ENCODE results near the gene ICOS.
"Not testable (repeated sequence)": the region's sequence is repeated elsewhere in the genome, so short reads cannot be mapped to it uniquely, and the experiment has no call there.

Gene ICOS

GRCh38 chr2:203973676-203974075 is 37.1 kb downstream of the ICOS start:
- no peak for DNase-seq (ENCODE audit: low read depth in 3 of 3)

GRCh38 chr2:203975912-203976311 is 39.3 kb downstream of the ICOS start:
- no peak for DNase-seq (ENCODE audit: low read depth in 3 of 3)

- DNase-seq (ENCODE audit: low read depth in 3 of 3) = no peak
These were observed 45.7 kb downstream of the ICOS start for GRCh38 chr2:203982276-203982675.

- no peak for DNase-seq (ENCODE audit: low read depth in 3 of 3)
These were observed 46.6 kb downstream of the ICOS start for GRCh38 chr2:203983064-203983715.

- not testable (repeated sequence) for DNase-seq (ENCODE audit: low read depth in 3 of 3)
These were observed 49.4 kb downstream of the ICOS start for GRCh38 chr2:203985978-203986377.

- DNase-seq (ENCODE audit: low read depth in 3 of 3) = no peak
These were observed 51.4 kb downstream of the ICOS start for GRCh38 chr2:203987959-203988358.

- DNase-seq (ENCODE audit: low read depth in 3 of 3) = no peak
These were observed 52.1 kb downstream of the ICOS start for GRCh38 chr2:203988500-203989260.

GRCh38 chr2:203989521-203989920 is 53.0 kb downstream of the ICOS start:
- no peak for DNase-seq (ENCODE audit: low read depth in 3 of 3)

- DNase-seq (ENCODE audit: low read depth in 3 of 3) = no peak
These were observed 55.9 kb downstream of the ICOS start for GRCh38 chr2:203992509-203992908.

GRCh38 chr2:203993011-203993410 is 56.4 kb downstream of the ICOS start:
- no peak for DNase-seq (ENCODE audit: low read depth in 3 of 3)

GRCh38 chr2:203993560-203993959 is 57.0 kb downstream of the ICOS start:
- DNase-seq (ENCODE audit: low read depth in 3 of 3) = no peak

GRCh38 chr2:203994735-203995134 is 58.2 kb downstream of the ICOS start:
- DNase-seq (ENCODE audit: low read depth in 3 of 3) = no peak

GRCh38 chr2:203996692-203997091 is 60.1 kb downstream of the ICOS start:
- no peak for DNase-seq (ENCODE audit: low read depth in 3 of 3)

- no peak for DNase-seq (ENCODE audit: low read depth in 3 of 3)
These were observed 60.9 kb downstream of the ICOS start for GRCh38 chr2:203997481-203997880.

- no peak for DNase-seq (ENCODE audit: low read depth in 3 of 3)
These were observed 61.6 kb downstream of the ICOS start for GRCh38 chr2:203997980-203998809.

GRCh38 chr2:203999835-204000234 is 63.3 kb downstream of the ICOS start:
- no peak for DNase-seq (ENCODE audit: low read depth in 3 of 3)

GRCh38 chr2:204000446-204000845 is 63.9 kb downstream of the ICOS start:
- DNase-seq (ENCODE audit: low read depth in 3 of 3) = no peak

GRCh38 chr2:204003276-204003990 is 66.9 kb downstream of the ICOS start:
- no peak for DNase-seq (ENCODE audit: low read depth in 3 of 3)

GRCh38 chr2:204004912-204005311 is 68.3 kb downstream of the ICOS start:
- DNase-seq (ENCODE audit: low read depth in 3 of 3) = no peak

GRCh38 chr2:204005940-204006721 is 69.6 kb downstream of the ICOS start:
- no peak for DNase-seq (ENCODE audit: low read depth in 3 of 3)

GRCh38 chr2:204008352-204008751 is 71.8 kb downstream of the ICOS start:
- no peak for DNase-seq (ENCODE audit: low read depth in 3 of 3)
